PFSK-1 (cell line): ENCODE measurements around the gene FOSL2.

ENCODE experiments used
- FOXP2 ChIP-seq: optimal IDR thresholded peaks from 2 replicates; pipeline ENCODE3; 2011; ENCODE audit warnings: borderline replicate concordance, control low read depth, inconsistent platforms; ENCODE audit not compliant: insufficient read depth; ENCODE audit errors: extremely low read length, extremely low read depth
- POLR2AphosphoS5 ChIP-seq: IDR thresholded peaks from 2 replicates; pipeline ENCODE4 v1.6.1; 2012; ENCODE audit warnings: low read depth, mild to moderate bottlenecking, control low read depth, low read length, moderate library complexity
- SIN3A ChIP-seq: IDR thresholded peaks from 2 replicates; pipeline ENCODE4 v1.6.1; 2012; ENCODE audit warnings: mild to moderate bottlenecking, low read length, moderate library complexity, borderline replicate concordance; ENCODE audit not compliant: insufficient read depth
- TAF1 ChIP-seq: IDR thresholded peaks from 2 replicates; pipeline ENCODE4 v1.6.1; 2012; ENCODE audit warnings: low read length, control low read depth, borderline replicate concordance; ENCODE audit not compliant: insufficient read depth
- TF ChIP-seq, protein P1 (sequence below), 2 experiments: IDR thresholded peaks; 2 replicates each; pipeline versions ENCODE4 v1.6.1 to v1.8.0; 2011 to 2012; ENCODE audit warnings: low read depth in 2 of 2, low read length in 2 of 2, control low read depth in 1 of 2, inconsistent platforms in 1 of 2, mild to moderate bottlenecking in 1 of 2, moderate library complexity in 1 of 2; ENCODE audit not compliant: insufficient read depth in 1 of 2

Gene FOSL2

GRCh38 chr2:28398101-28398834 is 5.6 kb downstream of the FOSL2 start:
- TF ChIP-seq, protein P1, sequence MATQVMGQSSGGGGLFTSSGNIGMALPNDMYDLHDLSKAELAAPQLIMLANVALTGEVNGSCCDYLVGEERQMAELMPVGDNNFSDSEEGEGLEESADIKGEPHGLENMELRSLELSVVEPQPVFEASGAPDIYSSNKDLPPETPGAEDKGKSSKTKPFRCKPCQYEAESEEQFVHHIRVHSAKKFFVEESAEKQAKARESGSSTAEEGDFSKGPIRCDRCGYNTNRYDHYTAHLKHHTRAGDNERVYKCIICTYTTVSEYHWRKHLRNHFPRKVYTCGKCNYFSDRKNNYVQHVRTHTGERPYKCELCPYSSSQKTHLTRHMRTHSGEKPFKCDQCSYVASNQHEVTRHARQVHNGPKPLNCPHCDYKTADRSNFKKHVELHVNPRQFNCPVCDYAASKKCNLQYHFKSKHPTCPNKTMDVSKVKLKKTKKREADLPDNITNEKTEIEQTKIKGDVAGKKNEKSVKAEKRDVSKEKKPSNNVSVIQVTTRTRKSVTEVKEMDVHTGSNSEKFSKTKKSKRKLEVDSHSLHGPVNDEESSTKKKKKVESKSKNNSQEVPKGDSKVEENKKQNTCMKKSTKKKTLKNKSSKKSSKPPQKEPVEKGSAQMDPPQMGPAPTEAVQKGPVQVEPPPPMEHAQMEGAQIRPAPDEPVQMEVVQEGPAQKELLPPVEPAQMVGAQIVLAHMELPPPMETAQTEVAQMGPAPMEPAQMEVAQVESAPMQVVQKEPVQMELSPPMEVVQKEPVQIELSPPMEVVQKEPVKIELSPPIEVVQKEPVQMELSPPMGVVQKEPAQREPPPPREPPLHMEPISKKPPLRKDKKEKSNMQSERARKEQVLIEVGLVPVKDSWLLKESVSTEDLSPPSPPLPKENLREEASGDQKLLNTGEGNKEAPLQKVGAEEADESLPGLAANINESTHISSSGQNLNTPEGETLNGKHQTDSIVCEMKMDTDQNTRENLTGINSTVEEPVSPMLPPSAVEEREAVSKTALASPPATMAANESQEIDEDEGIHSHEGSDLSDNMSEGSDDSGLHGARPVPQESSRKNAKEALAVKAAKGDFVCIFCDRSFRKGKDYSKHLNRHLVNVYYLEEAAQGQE (IDR thresholded peaks at IDR 0.05; ENCODE audit: insufficient read depth in 1 of 2, low read depth in 2 of 2, low read length in 2 of 2) = no peak
- no peak for TF ChIP-seq TAF1
- TF ChIP-seq SIN3A = no peak
- no peak for TF ChIP-seq POLR2AphosphoS5
- no peak for TF ChIP-seq FOXP2

DNA sequence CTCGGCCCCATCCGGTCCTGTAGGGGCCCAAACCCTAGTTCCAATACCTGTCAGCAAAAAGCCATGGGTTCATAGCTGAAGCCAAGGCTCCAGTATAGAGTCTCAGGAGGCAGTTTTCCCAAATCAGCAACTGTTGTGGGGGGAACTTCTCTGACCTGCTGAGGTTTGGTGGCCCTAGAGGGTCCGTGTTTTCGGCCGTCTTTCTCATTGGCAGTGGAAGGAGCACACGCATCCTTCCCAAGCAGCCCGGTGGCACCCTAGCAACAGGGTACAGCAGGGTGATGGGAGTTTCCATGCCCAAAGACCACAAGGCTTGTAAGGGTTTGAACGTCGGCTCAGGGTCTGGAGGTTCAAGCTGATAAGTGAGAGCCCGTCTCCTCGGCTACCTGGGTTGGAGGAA is 6.6 kb downstream of the FOSL2 start:
- TF ChIP-seq SIN3A = no peak
- TF ChIP-seq FOXP2 = no peak
- TF ChIP-seq POLR2AphosphoS5 = no peak
- TF ChIP-seq, protein P1 (IDR thresholded peaks at IDR 0.05; ENCODE audit: insufficient read depth in 1 of 2, low read depth in 2 of 2, low read length in 2 of 2) = no peak
- no peak for TF ChIP-seq TAF1

- no peak for TF ChIP-seq TAF1
- no peak for TF ChIP-seq SIN3A
- TF ChIP-seq FOXP2 = no peak
- TF ChIP-seq, protein P1 (IDR thresholded peaks at IDR 0.05; ENCODE audit: insufficient read depth in 1 of 2, low read depth in 2 of 2, low read length in 2 of 2) = no peak
- TF ChIP-seq POLR2AphosphoS5 = no peak
Observed at GRCh38 chr2:28399956-28400355, 7.3 kb downstream of the FOSL2 start.

GRCh38 chr2:28400419-28400818 is 7.8 kb downstream of the FOSL2 start:
- TF ChIP-seq POLR2AphosphoS5 = no peak
- no peak for TF ChIP-seq FOXP2
- TF ChIP-seq SIN3A = no peak
- TF ChIP-seq, protein P1 (IDR thresholded peaks at IDR 0.05; ENCODE audit: insufficient read depth in 1 of 2, low read depth in 2 of 2, low read length in 2 of 2) = no peak
- no peak for TF ChIP-seq TAF1

- no peak for TF ChIP-seq TAF1
Observed at GRCh38 chr2:28400921-28401320, 8.3 kb downstream of the FOSL2 start.

GRCh38 chr2:28401411-28401810 is 8.8 kb downstream of the FOSL2 start:
- TF ChIP-seq FOXP2 (no peak), SIN3A (no peak)
- TF ChIP-seq, protein P1 (IDR thresholded peaks at IDR 0.05; ENCODE audit: insufficient read depth in 1 of 2, low read depth in 2 of 2, low read length in 2 of 2) = no peak
